HCT116 (cell line): ENCODE measurements around the gene CCDC73. TPM values are rescaled to one million over a fixed set of nuclear protein-coding genes. Genes with fewer than 3 reads are reported as not detected.

Experiments used
- ATAC-seq: fragments of 200-7000 bp; cut with Tn5 transposase; 2 replicates; pipeline ENCODE4 v1.9.1; 2020; ENCODE audit warnings: mild to moderate bottlenecking, moderate library complexity
- BruUV-seq: library from RNA; stranded (reverse); fragments of 400-500 nt; replicated peaks from 2 replicates; lab custom pipeline; 2021; lab: Mats Ljungman, UMichigan
- CTCF ChIA-PET: fragments of 300-600 bp; sonication (Branson Sonifier 250); formaldehyde crosslinking; loops from one replicate; lab custom pipeline; 2021; ENCODE audit warnings: antibody characterized with exemption; lab: Charles Lee
- POLR2A ChIA-PET: fragments of 300-600, 350-600 bp; sonication (Branson Sonifier 250); formaldehyde crosslinking; loops from one replicate; lab custom pipeline; 2021; ENCODE audit warnings: antibody characterized with exemption; lab: Charles Lee
- RAD21 ChIA-PET, 2 experiments: fragments of 300-600 bp; sonication (Branson Sonifier 250); formaldehyde crosslinking; loops; one replicate each; lab custom pipeline; 2023; ENCODE audit warnings: low total read pairs in 2 of 2; ENCODE audit not compliant: uncharacterized antibody in 2 of 2, unreplicated experiment in 2 of 2, low non-redundant PET in 1 of 2; lab: Charles Lee
- DNase-seq: peaks from one replicate; pipeline ENCODE4 v3.0.0-alpha.2; 2010; ENCODE audit warnings: low read depth, low spot score
- H2AFZ ChIP-seq: fragments of 200-600 bp; shearing (Covaris generic), sonication (generic); 2 replicates; pipeline ENCODE4 v1.6.1; 2017; ENCODE audit warnings: low read depth, mixed run types, mixed read lengths, antibody characterized with exemption, low read length; ENCODE audit not compliant: poor library complexity, severe bottlenecking
- H3K27ac ChIP-seq: 2 replicates; pipeline ENCODE4 v1.5.1; 2012; ENCODE audit warnings: low read depth, low read length
- H3K27me3 ChIP-seq: fragments of 200-600 bp; sonication (generic); 2 replicates; pipeline ENCODE4 v1.6.1; 2016; ENCODE audit warnings: mixed run types, low read length, mixed read lengths; ENCODE audit not compliant: insufficient read depth
- H3K36me3 ChIP-seq, 2 experiments: fragments of 200-500 bp in 1 of 2; fragments of 200-600 bp in 1 of 2; sonication (Bioruptor generic) in 1 of 2; sonication (generic) in 1 of 2; 2 replicates each; pipeline versions ENCODE4 v1.5.1 to v1.6.1; 2014 to 2016; ENCODE audit warnings: low read length in 2 of 2, inconsistent platforms in 1 of 2, mixed read lengths in 1 of 2, mixed run types in 1 of 2; ENCODE audit not compliant: insufficient read depth in 2 of 2, control insufficient read depth in 1 of 2
- H3K4me1 ChIP-seq, 2 experiments: fragments of 200-600 bp in 1 of 2; sonication (generic) in 1 of 2; 2 replicates each; pipeline versions ENCODE4 v1.5.1 to v1.6.1; 2012 to 2017; ENCODE audit warnings: low read length in 2 of 2, inconsistent platforms in 1 of 2, mild to moderate bottlenecking in 1 of 2, mixed read lengths in 1 of 2, mixed run types in 1 of 2, moderate library complexity in 1 of 2; ENCODE audit not compliant: insufficient read depth in 2 of 2, control insufficient read depth in 1 of 2
- H3K4me2 ChIP-seq: fragments of 200-600 bp; sonication (generic); 2 replicates; pipeline ENCODE4 v1.6.1; 2017; ENCODE audit warnings: mixed run types, low read length, mixed read lengths
- H3K4me3 ChIP-seq, 2 experiments: fragments of 200-600 bp in 1 of 2; sonication (generic) in 1 of 2; replicated peaks in 1 of 2; 2 replicates each; pipeline ENCODE4 v1.5.1; 2011 to 2016; ENCODE audit warnings: low read length in 2 of 2, control low read depth in 1 of 2, low read depth in 1 of 2, mild to moderate bottlenecking in 1 of 2, mixed read lengths in 1 of 2, mixed run types in 1 of 2
- H3K79me2 ChIP-seq: fragments of 200-600 bp; sonication (generic); 2 replicates; pipeline ENCODE4 v1.6.1; 2017; ENCODE audit warnings: mild to moderate bottlenecking, mixed run types, low read length, moderate library complexity, mixed read lengths; ENCODE audit not compliant: insufficient read depth
- H3K9ac ChIP-seq: fragments of 200-600 bp; sonication (generic); 2 replicates; pipeline ENCODE4 v1.6.1; 2016; ENCODE audit warnings: low read length, mixed read lengths
- H3K9me2 ChIP-seq: fragments of 200-600 bp; sonication (generic), shearing (Covaris generic); 2 replicates; pipeline ENCODE4 v1.6.1; 2017; ENCODE audit warnings: mixed run types, mild to moderate bottlenecking, moderate library complexity; ENCODE audit not compliant: insufficient read depth
- H3K9me3 ChIP-seq, 2 experiments: fragments of 200-500 bp in 1 of 2; fragments of 200-600 bp in 1 of 2; sonication (Bioruptor generic) in 1 of 2; sonication (generic) in 1 of 2; 2 replicates each; pipeline ENCODE4 v1.6.1; 2014 to 2017; ENCODE audit warnings: low read length in 2 of 2, mixed read lengths in 2 of 2, inconsistent platforms in 1 of 2, low read depth in 1 of 2, mild to moderate bottlenecking in 1 of 2, mixed run types in 1 of 2, moderate library complexity in 1 of 2; ENCODE audit not compliant: control insufficient read depth in 1 of 2, insufficient read depth in 1 of 2
- H4K20me1 ChIP-seq: fragments of 200-600 bp; sonication (generic), shearing (Covaris generic); 2 replicates; pipeline ENCODE4 v1.6.1; 2017; ENCODE audit warnings: mixed run types, mild to moderate bottlenecking, moderate library complexity; ENCODE audit not compliant: insufficient read depth
- CBX3 ChIP-seq: IDR thresholded peaks from 2 replicates; pipeline ENCODE4 v1.6.1; 2012; ENCODE audit warnings: low read depth
- CEBPB ChIP-seq: IDR thresholded peaks from 2 replicates; pipeline ENCODE4 v1.6.1; 2012; ENCODE audit warnings: low read depth
- JUND ChIP-seq: IDR thresholded peaks from 2 replicates; pipeline ENCODE4 v1.6.1; 2012
- POLR2A ChIP-seq: IDR thresholded peaks from 2 replicates; pipeline ENCODE4 v1.7.0; 2011; ENCODE audit warnings: borderline replicate concordance; ENCODE audit not compliant: insufficient read depth, insufficient read length; ENCODE audit errors: extremely low read depth
- POLR2AphosphoS5 ChIP-seq: IDR thresholded peaks from 2 replicates; pipeline ENCODE4 v1.6.1; 2011; ENCODE audit warnings: mild to moderate bottlenecking, low read depth, low read length, moderate library complexity
- SIN3A ChIP-seq: IDR thresholded peaks from 2 replicates; pipeline ENCODE4 v1.6.1; 2012; ENCODE audit warnings: low read depth
- SP1 ChIP-seq: IDR thresholded peaks from 2 replicates; pipeline ENCODE4 v1.6.1; 2012; ENCODE audit warnings: low read depth
- YY1 ChIP-seq: IDR thresholded peaks from 2 replicates; pipeline ENCODE4 v1.6.1; 2011; ENCODE audit warnings: low read length, low read depth, moderate library complexity, mild to moderate bottlenecking; ENCODE audit not compliant: insufficient replicate concordance; ENCODE audit errors: extremely low read depth
- ZFX ChIP-seq: fragments of 450-650 bp; IDR thresholded peaks from 2 replicates; pipeline ENCODE4 v1.6.1; 2017
- ZNF274 ChIP-seq: fragments of 200-500 bp; sonication (Bioruptor generic); IDR thresholded peaks from 2 replicates; pipeline ENCODE4 v1.6.1; 2014; ENCODE audit warnings: mild to moderate bottlenecking, low read depth, low read length, inconsistent platforms
- intact Hi-C: fragments of 100-400 bp; cut with micrococcal nuclease; formaldehyde crosslinking; loops from 2 replicates; pipeline ENCODE4 v1.10.0; 2022
- total RNA-seq: library from RNA; stranded (reverse); gene quantifications from one replicate; pipeline ENCODE4 v1.2.1, GENCODE V29; 2021; ENCODE audit not compliant: unreplicated experiment
- TF ChIP-seq, protein P1 (sequence below), 3 experiments: fragments of 200-600 bp in 1 of 3; sonication (generic) in 1 of 3; IDR thresholded peaks in 2 of 3; conservative IDR thresholded peaks in 1 of 3; 2 replicates each; pipeline ENCODE4 v1.5.1; 2012 to 2017; ENCODE audit warnings: low read depth in 2 of 3, low read length in 2 of 3, antibody characterized with exemption in 1 of 3, borderline replicate concordance in 1 of 3, control low read depth in 1 of 3, mild to moderate bottlenecking in 1 of 3, mixed read lengths in 1 of 3, mixed run types in 1 of 3, moderate library complexity in 1 of 3; ENCODE audit not compliant: insufficient read depth in 1 of 3
- TF ChIP-seq, protein P2 (sequence below): IDR thresholded peaks from 2 replicates; pipeline ENCODE4 v1.6.1; 2012

CCDC73 gene
- total RNA-seq, 1 experiment from 2014 or later: not detected

DNA sequence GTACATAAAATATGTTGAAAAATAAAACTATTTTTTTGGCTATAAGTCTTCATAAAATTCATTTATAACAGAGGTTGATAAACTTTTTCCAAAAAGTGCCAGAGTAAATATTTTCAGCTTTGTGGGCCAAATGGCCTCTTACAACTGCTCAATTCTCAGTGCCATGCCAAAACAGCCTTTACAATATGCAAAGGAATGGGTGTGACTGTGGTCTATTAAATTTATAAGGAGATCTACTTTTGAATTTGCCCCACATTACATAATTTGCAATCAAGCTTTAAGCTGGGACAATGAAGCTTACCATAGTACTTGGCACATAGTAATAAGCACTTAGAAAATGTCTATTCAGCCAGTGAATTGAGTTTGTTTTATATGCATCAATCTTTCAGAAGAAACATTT, 188.2 kb downstream of the CCDC73 start:
- no peak overlapping the region for H3K27ac ChIP-seq
- no peaks in the 10 kb centered on the region for H3K27me3 ChIP-seq
- H3K79me2 ChIP-seq: no peaks in the 10 kb centered on the region
- H3K4me3 ChIP-seq: no peak overlapping the region
- peaks cover 33% of the 10 kb centered on the region in 2 experiments for H3K36me3 ChIP-seq
- no peak overlapping the region for H3K9ac ChIP-seq
- CTCF ChIA-PET: no interaction called here
- no peak overlapping the region for H3K4me2 ChIP-seq
- H3K4me1 ChIP-seq: no peaks in the 10 kb centered on the region
- POLR2A ChIA-PET: no interaction called here
- intact Hi-C loops: no loop called here
- no TSS peak for BruUV-seq
- TF ChIP-seq ZNF274 (no peak), POLR2A (no peak), SIN3A (no peak), POLR2AphosphoS5 (no peak), CEBPB (no peak), ZFX (no peak), JUND (no peak), SP1 (no peak), CBX3 (no peak), YY1 (no peak)
- TF ChIP-seq, protein P1, sequence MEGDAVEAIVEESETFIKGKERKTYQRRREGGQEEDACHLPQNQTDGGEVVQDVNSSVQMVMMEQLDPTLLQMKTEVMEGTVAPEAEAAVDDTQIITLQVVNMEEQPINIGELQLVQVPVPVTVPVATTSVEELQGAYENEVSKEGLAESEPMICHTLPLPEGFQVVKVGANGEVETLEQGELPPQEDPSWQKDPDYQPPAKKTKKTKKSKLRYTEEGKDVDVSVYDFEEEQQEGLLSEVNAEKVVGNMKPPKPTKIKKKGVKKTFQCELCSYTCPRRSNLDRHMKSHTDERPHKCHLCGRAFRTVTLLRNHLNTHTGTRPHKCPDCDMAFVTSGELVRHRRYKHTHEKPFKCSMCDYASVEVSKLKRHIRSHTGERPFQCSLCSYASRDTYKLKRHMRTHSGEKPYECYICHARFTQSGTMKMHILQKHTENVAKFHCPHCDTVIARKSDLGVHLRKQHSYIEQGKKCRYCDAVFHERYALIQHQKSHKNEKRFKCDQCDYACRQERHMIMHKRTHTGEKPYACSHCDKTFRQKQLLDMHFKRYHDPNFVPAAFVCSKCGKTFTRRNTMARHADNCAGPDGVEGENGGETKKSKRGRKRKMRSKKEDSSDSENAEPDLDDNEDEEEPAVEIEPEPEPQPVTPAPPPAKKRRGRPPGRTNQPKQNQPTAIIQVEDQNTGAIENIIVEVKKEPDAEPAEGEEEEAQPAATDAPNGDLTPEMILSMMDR (IDR thresholded peaks at IDR 0.05 in 2 of 3, conservative IDR thresholded peaks at IDR 0.05 in 1 of 3; ENCODE audit: borderline replicate concordance in 1 of 3, insufficient read depth in 1 of 3, low read depth in 2 of 3, low read length in 2 of 3): no peak
- TF ChIP-seq, protein P2, sequence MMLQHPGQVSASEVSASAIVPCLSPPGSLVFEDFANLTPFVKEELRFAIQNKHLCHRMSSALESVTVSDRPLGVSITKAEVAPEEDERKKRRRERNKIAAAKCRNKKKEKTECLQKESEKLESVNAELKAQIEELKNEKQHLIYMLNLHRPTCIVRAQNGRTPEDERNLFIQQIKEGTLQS: no peak
- no peaks in the 10 kb centered on the region for H3K9me2 ChIP-seq
- no peak for DNase-seq
- H4K20me1 ChIP-seq: no peaks in the 10 kb centered on the region; the same call in 1 of the 2 replicates
- RAD21 ChIA-PET: no interaction called here
- H2AFZ ChIP-seq: no peak overlapping the region
- ATAC-seq: no peak
- H3K9me3 ChIP-seq: no peaks in the 10 kb centered on the region
